DMS53 (cell line): ENCODE results near the gene CLSTN2.
A peak's percentile ranks its signal among the peaks of the same experiment; 100 is the strongest.

Experiments used
- DNase-seq: peaks from one replicate; lab custom pipeline; 2025; lab: John Stamatoyannopoulos, UW

Gene CLSTN2

DNA sequence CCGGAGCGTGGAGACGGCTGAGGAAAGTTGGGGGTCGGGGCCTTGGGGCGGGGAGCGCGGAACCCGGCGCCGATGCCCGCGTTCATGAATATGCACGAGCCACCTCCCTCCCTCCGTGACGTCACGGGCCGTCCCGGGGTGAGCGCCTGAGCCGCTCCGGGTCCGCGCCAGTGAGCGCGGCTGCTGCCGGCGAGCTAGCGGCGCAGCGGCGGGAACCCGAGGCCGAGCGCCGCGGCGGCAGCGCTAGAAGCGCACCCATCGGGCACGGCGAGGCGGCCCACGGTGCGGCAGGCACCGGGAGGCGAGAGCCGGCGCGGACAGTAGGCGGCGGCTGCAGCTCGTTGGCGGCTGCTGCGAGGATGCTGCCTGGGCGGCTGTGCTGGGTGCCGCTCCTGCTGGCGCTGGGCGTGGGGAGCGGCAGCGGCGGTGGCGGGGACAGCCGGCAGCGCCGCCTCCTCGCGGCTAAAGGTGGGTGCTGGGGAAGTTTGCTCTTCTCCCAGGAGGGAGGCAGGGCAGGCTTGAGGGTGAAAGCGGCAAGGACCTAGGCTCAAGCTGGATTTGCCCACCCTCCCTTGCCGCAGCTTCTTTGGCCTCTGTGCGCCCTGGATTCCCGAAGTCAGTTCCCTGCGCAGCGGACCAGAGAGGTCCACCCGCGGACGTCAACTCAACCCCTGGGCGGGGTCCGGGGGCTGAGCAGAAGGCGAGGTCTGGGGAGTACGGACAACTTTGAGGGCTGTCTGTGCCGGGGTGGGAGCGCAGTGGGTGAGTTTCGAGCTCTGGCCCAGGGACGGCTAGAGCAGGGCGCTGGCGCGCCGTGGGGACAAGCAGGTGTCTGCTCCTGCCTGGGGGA lies at the start of gene CLSTN2:
Gene CLSTN2 (plus strand): TSS at position 170 of the 850 bp plus-strand sequence.
- peak; percentile 84 for DNase-seq

DNA sequence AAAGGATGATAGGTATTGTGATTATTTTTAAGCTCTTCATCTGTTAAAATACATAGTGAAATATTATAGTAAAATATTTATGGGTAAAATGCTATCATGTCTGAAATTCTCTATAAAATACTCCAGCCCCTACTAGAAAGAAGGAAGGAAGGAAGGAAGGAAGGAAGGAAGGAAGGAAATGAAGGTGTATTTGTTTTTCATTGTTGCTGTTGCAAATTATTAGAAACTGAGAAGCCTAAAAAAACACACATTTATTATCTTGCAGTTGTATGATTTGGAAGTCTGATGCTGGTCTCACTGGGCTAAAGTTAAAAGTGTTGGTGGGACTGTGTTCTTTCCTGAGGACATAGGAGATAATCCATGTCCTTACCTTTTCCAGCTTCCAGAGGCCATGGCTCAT lies 47.6 kb upstream of the CLSTN2 start:
- no peak for DNase-seq

DNA sequence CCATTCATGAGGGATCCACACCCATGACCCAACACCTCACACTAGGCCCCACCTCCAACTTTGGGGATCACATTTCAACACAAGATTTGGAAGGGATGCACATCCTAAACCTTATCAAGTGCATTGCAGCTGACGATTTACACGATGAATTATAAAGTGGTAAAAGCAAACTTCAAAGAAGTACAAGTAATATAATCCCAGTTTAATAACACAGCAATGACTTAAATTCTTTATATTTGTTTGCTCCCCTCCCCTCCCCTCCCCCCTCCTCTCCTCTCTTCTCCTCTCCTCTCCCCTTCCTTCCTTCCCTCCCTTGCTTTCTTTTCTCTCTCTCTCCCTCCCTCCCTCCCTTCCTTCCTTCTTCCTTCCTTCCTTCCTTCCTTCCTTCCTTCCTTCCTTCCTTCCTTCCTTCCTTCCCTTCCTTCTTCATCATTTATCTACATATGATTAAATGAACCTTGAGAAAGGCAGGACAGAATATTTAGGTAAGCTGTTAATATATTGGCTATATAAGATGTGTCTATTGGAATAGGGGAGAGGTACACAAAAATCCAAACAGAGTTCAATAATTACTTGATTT lies 46.3 kb upstream of the CLSTN2 start:
- no peak for DNase-seq

GRCh38 chr3:139893267-139893962 lies 41.6 kb upstream of the CLSTN2 start:
- no peak for DNase-seq

DNA sequence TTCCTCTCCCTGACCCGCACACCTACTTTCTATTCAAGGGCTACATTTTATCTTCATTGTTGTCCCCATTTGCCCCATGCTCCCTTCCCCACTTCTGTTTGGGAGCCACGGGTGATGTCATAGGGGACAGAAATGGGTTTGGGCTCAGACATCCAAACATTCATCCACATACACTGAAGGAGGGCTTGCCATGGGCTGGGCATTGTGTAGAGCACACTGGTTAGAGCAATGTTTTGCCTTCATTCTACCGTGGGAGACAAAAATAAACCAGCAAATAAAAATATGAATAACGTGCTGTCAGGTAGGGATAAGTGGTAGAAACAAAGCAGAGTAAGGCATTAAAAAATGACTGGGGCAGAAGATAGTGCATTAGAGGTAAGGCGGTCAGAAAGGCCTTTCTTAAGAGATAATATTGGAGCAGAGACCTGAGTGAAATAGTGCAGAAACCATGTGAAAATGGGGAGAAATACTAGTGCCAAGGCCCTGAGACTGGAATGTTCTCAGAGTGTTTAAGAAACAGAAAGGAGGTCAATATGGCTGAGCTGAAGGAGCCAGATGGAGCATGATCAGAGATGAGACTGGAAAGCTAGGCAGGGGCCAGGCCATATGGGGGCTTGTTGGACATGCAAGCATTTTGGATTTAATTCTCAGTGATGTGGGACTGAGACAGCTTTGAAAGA lies 40.9 kb upstream of the CLSTN2 start:
- DNase-seq = no peak

GRCh38 chr3:139894643-139894989 lies 40.4 kb upstream of the CLSTN2 start:
- peak; percentile 3 for DNase-seq

DNA sequence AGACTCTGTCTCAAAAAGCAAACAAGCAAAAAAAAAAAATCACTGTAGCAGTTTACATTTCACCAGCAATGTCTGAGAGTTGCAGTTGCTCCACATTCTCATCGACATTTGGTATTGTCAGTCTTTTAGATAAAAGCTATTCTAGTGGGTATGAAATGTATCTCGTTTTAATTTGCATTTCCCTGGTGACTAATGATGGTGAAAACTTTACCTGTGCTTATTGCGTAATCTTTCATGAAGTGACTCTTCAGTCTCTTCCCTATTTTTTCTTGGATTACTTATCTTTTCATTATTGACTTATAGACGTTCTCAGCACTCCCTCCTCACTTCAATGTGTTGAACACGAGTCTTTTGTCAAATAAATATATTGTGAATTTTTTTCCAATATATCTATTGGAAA lies 37.2 kb upstream of the CLSTN2 start:
- peak; percentile 14 for DNase-seq

DNA sequence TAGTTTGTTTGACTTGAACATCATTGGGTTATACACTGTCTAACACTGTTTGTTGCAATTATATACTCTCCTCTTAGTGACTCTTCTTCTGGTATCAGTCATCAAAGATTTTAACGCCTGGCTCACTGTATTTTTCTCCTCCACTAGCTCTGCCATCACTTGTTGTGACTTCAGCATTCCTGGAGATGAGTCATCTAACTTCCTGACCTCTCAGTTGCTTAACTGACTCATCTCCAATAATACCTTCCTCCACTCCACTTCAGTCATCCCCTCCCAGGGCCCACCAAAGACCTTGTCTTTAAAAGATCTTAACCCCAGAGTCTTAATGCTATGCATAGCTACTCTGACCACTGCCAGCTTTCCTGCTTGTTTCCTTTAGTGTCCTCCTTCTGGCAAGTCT lies 28.6 kb upstream of the CLSTN2 start:
- peak; percentile 63 for DNase-seq

GRCh38 chr3:139909811-139910210 lies 25.2 kb upstream of the CLSTN2 start:
- no peak for DNase-seq

DNA sequence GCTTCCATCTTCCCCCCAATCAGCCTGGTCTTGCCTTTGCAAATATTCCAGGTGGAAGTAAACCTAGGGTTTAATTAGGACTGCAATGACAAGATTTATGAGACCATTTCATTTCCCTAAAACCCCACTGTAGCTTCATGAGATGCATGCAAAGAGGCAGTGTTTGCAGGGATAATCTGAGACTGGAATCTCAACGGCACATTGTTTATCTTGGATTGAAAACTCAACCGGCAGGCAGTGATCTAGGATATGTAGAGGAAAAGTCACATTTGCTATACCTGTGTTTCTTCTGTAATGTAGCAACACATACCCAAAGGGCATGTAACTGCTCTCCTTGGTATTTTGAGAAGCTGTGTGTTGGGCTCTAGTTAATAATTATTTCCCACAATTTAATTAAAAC lies 18.7 kb upstream of the CLSTN2 start:
- DNase-seq = no peak

DNA sequence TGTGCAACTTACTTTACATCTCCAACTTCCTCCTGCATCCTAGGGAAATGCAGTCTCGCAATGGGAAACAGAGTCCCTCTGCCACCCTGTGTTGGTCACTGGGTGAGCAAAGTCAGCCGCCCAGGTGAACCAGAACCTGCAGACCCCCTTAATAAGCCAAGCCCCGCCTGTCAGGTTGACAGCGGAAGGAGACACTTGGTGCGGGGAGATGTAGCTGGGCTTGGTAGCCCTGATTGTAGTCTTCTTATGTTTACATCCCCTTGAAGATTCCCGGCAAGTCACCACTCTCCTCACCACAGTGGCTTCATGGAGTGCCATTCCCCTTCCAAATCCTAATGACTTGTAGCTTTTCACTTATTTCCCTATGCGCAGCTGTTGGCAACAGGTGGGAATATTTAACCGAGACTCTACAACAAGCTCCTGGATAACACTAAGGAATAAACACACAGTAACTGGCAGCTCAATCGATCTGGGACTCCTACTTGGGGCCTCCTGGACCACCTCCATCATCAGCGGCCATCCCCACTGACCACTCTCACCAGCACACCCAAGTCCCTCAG lies 17.7 kb upstream of the CLSTN2 start:
- DNase-seq = no peak

DNA sequence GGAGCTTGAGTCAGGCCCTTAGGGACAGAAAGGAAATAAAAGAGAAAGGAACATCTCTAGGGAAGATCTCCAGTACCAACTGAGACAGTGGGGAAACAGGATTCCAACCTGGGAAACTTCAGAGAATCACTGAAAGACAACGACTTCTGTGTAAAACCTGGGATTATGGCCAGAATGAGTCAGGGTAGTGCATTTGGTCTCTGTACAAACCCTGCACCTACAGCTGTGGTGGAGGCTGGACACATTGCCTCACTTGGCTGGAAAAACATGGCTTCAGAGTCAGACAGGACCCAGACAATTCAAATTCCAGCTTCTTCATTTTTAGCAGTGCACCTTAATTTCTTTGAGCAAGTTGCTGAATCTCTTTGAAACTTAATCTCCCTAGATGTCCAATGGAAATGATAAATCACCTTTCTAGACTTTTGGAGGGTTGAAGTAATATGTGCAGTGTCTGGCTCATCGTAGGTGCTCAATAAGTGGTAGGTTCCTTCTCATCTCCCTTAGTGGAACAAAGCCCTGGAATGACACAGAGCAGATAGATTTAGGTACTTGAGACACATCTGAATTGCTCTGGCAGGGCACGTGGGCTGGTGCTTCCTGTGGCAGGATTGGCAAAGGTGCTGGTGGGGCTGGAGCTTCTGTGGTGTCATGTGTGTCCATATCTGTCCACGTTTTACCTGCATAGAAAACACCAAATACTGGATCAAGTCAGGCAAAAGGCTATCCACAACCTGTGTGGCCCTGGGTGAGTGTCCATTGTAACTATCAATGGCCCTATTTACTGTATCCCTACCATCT lies 6.1 kb upstream of the CLSTN2 start:
- DNase-seq = no peak

DNA sequence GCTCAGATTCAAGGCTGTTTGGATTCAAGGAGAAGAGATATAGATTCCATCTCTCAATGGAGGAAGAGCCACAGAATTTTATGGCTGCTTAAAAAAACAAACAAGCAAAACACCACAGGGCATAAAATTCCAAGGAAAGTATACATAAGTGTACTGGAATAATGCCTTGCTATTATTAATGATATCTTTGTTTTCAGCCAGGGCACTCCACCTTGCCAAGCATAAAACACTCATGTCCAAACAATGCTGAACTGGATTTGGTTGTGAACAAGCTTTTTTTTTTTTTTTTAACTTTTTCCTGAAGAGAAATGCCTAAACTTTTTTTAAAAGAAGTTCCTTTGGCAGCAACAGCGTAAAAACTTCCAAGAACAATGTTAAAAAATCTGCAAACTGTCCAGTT lies 4.8 kb upstream of the CLSTN2 start:
- no peak for DNase-seq

DNA sequence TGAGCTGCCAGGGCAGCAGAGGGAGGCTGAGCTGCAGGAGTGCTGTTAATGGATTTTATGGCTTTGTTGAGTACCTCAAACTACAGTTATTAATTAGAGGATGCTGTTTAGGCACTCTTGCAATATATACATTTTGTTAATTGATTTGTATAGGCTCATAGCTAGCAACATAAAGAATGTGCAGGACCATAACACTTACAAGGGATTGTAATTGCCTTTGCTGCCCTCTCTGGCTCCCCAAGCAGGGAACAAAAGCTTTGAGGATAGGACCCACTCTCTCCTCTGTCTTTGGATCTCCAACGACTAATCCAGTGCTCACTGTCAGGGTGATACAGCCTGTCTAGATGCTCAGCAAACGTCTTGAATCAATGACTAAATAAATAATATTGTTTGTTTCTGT lies 1.2 kb upstream of the CLSTN2 start:
- DNase-seq = peak; percentile 10

GRCh38 chr3:139934613-139935015 lies 371 bp upstream of the CLSTN2 start:
- peak; percentile 85 for DNase-seq

DNA sequence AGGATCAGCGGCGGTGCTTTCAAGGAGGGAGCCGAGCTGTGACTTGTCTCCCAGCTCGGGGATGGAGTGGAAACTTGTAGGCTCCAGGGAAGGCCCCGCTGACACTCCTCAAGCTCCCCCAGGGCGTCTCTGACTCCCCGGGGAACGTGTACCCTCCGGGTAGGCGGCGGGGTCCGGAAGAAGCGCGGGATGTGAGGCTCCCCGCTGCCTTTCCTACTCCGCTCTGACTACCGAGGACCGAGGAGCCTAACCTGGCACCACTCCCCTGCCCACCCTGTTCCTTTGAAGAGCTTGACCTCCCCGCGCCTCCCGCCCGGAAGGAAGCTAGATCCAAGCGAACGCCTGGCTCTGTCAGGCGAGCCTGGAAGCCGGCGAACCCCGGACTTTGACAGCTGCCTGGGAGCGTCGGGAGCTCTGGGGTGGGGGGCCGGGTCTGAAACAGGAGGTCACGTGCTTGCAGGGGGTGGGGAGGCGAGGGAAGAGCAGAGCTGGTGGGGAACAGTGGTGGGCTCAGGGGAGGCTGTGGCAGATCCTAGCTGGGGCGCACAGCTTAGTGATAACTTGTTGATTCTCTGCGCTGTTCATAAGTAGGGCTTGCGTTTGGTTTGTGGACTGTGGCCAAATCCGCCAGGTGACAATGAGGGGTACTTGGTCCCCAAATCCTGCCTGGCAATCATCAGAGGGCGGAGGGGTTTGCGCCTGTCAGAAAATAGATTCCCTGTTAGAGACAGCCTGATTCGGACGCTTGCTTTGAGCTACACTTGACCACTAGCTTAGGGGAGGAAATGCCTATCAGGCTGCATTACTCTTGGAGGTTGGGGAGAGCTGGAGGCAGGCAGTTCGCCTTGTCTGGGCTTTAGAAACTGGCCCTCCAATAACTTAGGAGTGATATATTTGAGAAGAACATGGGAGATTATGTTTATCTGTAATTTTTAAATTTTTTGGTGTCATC lies 1.2 kb downstream of the CLSTN2 start:
- peak; percentile 60 for DNase-seq

GRCh38 chr3:139937674-139938279 lies 2.8 kb downstream of the CLSTN2 start:
- peak; percentile 58 for DNase-seq

GRCh38 chr3:139939681-139940190 lies 4.8 kb downstream of the CLSTN2 start:
- no peak for DNase-seq

- DNase-seq = peak; percentile 78
Observed at GRCh38 chr3:139940622-139941021, 5.6 kb downstream of the CLSTN2 start.

- peak; percentile 5 for DNase-seq
Observed at GRCh38 chr3:139941580-139941979, 6.6 kb downstream of the CLSTN2 start.
